ENCODE results near the gene CCR8.
"Not testable (repeated sequence)": the region's sequence is repeated elsewhere in the genome, so short reads cannot be mapped to it uniquely, and the experiment has no call there.

CCR8 gene

DNA sequence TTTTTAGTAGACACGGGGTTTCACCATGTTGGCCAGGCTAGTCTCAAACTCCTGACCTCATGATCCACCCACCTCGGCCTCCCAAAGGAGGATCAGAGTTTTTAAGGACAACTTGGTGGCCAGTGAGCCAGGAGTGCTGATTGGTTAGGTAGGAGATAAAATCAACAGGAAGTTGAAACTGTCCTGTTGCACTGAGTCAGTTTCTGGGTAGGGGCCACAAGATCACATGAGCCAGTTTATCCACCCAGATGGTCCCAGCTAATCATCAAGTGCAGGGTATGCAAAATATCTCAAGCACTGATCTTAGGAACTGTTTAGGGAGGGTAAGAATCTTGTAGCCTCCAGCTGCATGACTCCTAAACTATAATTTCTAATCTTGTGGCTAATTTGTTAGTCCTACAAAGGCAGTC, 7.9 kb upstream of the CCR8 start:
- not testable (repeated sequence) for H3K27me3 ChIP-seq (ENCODE audit: control insufficient read depth, insufficient read depth, low read length); H3K9ac ChIP-seq (ENCODE audit: low read length); H3K4me3 ChIP-seq (ENCODE audit: low read length); H3K4me1 ChIP-seq (ENCODE audit: control insufficient read depth, insufficient read depth, low read length); H3K36me3 ChIP-seq (ENCODE audit: control insufficient read depth, insufficient read depth, low read length); H3K27ac ChIP-seq (ENCODE audit: low read depth, low read length)

DNA sequence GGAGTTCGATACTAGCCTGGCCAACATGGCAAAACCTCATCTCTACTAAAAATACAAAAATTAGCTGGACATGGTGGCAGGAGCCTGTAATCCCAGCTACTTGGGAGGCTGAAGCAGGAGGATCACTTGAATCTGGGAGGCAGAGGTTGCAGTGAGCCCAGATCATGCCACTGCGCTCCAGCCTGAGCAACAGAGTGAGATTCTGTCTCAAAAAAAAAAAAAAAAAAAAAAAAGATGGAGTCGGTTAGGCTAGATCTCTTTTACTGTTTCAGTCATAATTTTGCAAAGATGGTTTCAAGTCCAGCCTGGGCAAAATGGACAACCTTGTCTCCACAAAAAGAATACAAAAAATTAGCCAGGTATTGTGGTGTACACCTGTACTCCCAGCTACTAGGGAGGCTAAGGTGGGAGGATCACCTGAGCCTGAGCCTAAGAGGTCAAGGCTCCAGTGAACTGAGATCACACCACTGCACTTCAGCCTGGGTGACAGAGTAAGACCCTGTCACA, 7.2 kb upstream of the CCR8 start:
- not testable (repeated sequence) for H3K9ac ChIP-seq (ENCODE audit: low read length); H3K4me3 ChIP-seq (ENCODE audit: low read length); H3K4me1 ChIP-seq (ENCODE audit: control insufficient read depth, insufficient read depth, low read length); H3K27ac ChIP-seq (ENCODE audit: low read depth, low read length); H3K36me3 ChIP-seq (ENCODE audit: control insufficient read depth, insufficient read depth, low read length); H3K27me3 ChIP-seq (ENCODE audit: control insufficient read depth, insufficient read depth, low read length)

DNA sequence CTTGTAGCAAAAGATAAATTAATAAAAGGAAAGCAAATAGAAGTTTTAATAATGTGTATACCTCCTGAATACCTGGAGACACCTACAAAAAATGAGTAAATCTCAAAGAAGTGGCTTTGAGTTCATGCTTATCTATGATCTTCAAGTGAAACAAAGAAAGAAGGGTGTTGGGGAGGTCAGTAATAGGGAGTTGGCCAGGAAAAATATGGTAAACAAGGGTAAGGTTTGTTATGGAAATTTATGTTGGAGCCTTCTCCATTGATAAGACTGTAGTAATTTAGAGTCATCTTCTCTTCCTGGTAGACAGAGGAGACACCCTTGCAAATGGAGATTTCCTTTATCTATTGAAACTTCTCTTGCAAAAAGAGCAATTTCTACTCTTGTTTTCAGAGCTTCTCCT, 6.6 kb upstream of the CCR8 start:
- Histone ChIP-seq H3K27ac (ENCODE audit: low read depth, low read length) (no peak overlapping the region), H3K4me3 (ENCODE audit: low read length) (no peak overlapping the region)

DNA sequence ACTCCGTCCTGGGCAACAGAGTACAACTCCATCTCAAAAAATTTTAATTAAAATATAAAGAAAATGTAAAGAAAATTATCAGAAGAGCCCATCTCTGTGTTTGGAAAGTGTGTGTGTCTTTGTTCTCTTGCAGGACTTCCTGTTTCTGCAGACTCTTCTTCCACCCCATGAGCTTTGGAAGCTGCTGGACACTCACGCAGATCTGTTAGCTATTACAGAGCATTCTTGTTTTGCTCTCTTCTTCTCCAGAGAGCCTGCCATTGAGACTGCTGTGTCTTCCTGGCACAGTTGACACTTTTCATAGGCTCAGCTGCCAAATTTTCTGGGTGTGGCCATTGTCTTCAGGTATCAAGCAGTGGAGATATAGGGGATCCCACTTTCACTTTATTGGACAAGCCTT, 6.0 kb upstream of the CCR8 start:
- Histone ChIP-seq H3K36me3 (ENCODE audit: control insufficient read depth, insufficient read depth, low read length) (no peaks in the 10 kb centered on the region), H3K27me3 (ENCODE audit: control insufficient read depth, insufficient read depth, low read length) (no peaks in the 10 kb centered on the region), H3K4me3 (ENCODE audit: low read length) (no peak overlapping the region), H3K27ac (ENCODE audit: low read depth, low read length) (no peak overlapping the region), H3K9ac (ENCODE audit: low read length) (no peak overlapping the region), H3K4me1 (ENCODE audit: control insufficient read depth, insufficient read depth, low read length) (no peaks in the 10 kb centered on the region)

More for the DNA sequence above, 6.6 kb upstream of the CCR8 start:
- no peak overlapping the region for H3K9ac ChIP-seq (ENCODE audit: low read length)
- no peaks in the 10 kb centered on the region for H3K27me3 ChIP-seq (ENCODE audit: control insufficient read depth, insufficient read depth, low read length)
- no peaks in the 10 kb centered on the region for H3K36me3 ChIP-seq (ENCODE audit: control insufficient read depth, insufficient read depth, low read length)
- H3K4me1 ChIP-seq (ENCODE audit: control insufficient read depth, insufficient read depth, low read length), result no peaks in the 10 kb centered on the region

DNA sequence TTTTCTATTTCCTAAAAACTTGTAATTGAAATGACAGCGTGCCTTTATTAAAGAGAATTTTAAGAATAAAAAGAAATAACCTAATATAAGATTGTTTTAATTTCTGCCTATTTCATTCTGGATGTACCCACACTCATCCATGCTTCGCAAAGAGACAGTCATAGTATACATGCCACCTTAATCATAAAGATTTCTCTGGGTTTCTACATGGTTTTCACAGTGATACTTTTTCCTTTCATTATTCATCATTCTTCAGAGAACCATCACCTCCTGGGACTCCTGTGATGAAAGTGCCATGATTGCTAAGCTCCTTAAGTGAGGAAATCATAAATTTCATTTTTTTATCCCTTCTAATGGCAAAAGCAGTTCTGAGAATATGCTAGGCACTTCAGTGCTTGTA, 4.3 kb upstream of the CCR8 start:
- Histone ChIP-seq H3K36me3 (ENCODE audit: control insufficient read depth, insufficient read depth, low read length) (no peaks in the 10 kb centered on the region), H3K9ac (ENCODE audit: low read length) (no peak overlapping the region), H3K27me3 (ENCODE audit: control insufficient read depth, insufficient read depth, low read length) (no peaks in the 10 kb centered on the region), H3K27ac (ENCODE audit: low read depth, low read length) (no peak overlapping the region), H3K4me3 (ENCODE audit: low read length) (no peak overlapping the region), H3K4me1 (ENCODE audit: control insufficient read depth, insufficient read depth, low read length) (no peaks in the 10 kb centered on the region)

DNA sequence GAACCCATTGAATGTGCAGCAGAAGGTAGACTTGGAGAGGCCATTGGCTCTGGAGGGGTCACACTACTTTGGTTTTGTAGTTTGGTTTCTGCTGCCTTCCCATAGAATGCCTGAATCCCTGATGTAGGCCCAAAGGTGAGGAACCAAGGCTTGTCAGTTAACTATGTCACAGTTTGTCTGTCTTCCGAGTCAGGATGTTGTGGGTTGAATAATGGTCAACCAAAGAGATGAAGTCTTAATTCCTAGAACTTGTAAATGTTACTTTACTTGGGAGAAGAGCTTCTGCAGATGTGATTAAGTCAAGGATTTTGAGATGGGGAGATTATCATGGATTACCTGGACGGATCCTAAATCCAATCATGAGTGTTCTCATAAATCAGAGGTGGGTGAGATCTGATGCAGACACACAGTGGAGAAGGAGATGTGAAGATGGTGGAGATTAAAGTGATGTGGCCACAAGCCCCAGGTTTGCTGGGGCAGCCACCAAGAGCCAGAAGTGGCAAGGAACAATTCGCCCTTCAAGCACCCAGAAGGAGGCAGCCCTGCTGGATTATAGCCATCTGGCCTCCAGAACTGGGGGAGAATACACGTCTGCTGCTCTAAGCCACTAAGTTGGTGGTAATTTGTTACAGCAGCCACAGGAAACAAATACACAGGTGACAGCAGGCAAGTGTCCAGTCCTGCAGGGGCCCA, 2.3 kb upstream of the CCR8 start:
- Histone ChIP-seq H3K27ac (ENCODE audit: low read depth, low read length) (no peak overlapping the region), H3K4me1 (ENCODE audit: control insufficient read depth, insufficient read depth, low read length) (no peaks in the 10 kb centered on the region), H3K27me3 (ENCODE audit: control insufficient read depth, insufficient read depth, low read length) (no peaks in the 10 kb centered on the region), H3K4me3 (ENCODE audit: low read length) (no peak overlapping the region), H3K9ac (ENCODE audit: low read length) (no peak overlapping the region), H3K36me3 (ENCODE audit: control insufficient read depth, insufficient read depth, low read length) (no peaks in the 10 kb centered on the region)

DNA sequence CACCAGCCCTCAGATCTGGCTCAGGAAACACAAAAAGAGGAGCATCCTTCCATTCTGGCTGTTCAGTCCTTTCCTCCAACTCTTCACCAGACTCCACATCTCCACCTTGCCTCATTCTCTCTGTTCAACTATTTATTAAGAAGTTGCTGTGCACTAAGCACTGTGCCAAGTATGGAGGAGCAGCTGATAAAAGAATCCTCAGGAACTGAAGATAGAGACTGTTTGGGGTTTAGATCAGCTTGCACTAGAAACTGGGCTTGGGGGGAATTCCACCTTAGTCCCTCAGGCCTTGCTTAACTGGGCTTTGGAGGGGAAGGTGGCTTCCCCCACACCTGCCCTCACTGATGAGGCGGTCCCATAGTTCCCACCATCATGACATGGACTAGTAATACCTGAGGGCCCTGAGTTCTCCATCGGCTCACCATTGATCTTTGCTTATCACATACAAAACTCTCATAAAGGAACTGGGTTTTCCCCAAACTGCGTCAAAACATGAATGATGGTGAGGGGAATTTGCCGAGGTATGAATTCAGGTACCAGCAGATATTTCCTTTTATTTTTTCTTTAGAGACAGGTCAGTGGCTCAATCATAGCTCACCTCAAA, 1.7 kb upstream of the CCR8 start:
- Histone ChIP-seq H3K27ac (ENCODE audit: low read depth, low read length) (no peak overlapping the region), H3K27me3 (ENCODE audit: control insufficient read depth, insufficient read depth, low read length) (no peaks in the 10 kb centered on the region), H3K4me1 (ENCODE audit: control insufficient read depth, insufficient read depth, low read length) (no peaks in the 10 kb centered on the region), H3K9ac (ENCODE audit: low read length) (no peak overlapping the region), H3K4me3 (ENCODE audit: low read length) (no peak overlapping the region), H3K36me3 (ENCODE audit: control insufficient read depth, insufficient read depth, low read length) (no peaks in the 10 kb centered on the region)

DNA sequence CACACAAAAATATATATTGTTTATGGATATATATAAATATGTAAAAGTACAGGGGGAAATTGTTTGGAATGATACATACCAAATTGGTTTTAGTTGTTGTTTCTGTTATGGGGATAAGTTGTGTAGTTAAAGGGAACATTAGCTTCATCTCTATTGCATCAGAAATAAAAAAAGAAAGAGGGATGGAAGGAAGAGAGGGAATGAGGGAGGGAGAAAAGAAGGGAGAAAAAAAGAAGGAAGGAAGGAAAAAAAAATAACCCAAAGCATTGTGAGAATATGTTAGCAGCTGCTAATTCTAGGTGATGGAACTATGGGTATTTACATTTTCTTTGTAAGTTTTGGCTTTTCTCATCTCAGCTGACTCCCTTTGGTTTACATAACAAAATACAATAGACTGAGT, 1.3 kb downstream of the CCR8 start:
- Histone ChIP-seq H3K27me3 (ENCODE audit: control insufficient read depth, insufficient read depth, low read length) (no peaks in the 10 kb centered on the region), H3K27ac (ENCODE audit: low read depth, low read length) (no peak overlapping the region), H3K36me3 (ENCODE audit: control insufficient read depth, insufficient read depth, low read length) (no peaks in the 10 kb centered on the region), H3K9ac (ENCODE audit: low read length) (no peak overlapping the region), H3K4me3 (ENCODE audit: low read length) (no peak overlapping the region), H3K4me1 (ENCODE audit: control insufficient read depth, insufficient read depth, low read length) (no peaks in the 10 kb centered on the region)

DNA sequence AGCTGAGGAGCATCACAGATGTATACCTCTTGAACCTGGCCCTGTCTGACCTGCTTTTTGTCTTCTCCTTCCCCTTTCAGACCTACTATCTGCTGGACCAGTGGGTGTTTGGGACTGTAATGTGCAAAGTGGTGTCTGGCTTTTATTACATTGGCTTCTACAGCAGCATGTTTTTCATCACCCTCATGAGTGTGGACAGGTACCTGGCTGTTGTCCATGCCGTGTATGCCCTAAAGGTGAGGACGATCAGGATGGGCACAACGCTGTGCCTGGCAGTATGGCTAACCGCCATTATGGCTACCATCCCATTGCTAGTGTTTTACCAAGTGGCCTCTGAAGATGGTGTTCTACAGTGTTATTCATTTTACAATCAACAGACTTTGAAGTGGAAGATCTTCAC, 3.0 kb downstream of the CCR8 start:
- no peaks in the 10 kb centered on the region for H3K27me3 ChIP-seq (ENCODE audit: control insufficient read depth, insufficient read depth, low read length)
- no peak overlapping the region for H3K4me3 ChIP-seq (ENCODE audit: low read length)
- H3K9ac ChIP-seq (ENCODE audit: low read length), result no peak overlapping the region
- no peaks in the 10 kb centered on the region for H3K4me1 ChIP-seq (ENCODE audit: control insufficient read depth, insufficient read depth, low read length)
- H3K36me3 ChIP-seq (ENCODE audit: control insufficient read depth, insufficient read depth, low read length), result no peaks in the 10 kb centered on the region
- H3K27ac ChIP-seq (ENCODE audit: low read depth, low read length), result no peak overlapping the region

DNA sequence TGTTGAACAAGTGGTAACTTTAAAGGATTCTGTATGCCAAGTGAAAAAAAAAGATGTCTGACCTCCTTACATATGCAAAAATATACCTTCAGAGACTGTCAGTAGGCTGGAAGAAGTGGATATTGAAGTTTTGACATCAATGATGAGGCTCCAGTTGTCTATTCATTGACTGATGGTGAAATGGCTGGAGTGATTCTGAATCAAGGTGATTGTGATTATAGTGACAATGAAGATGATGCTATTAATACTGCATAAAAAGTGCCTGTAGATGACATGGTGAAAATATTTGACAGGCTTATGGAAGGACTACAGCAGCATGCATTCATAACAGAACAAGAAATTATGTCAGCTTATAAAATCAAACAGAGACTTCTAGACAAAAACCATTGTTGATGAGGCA, 4.1 kb downstream of the CCR8 start:
- H3K4me3 ChIP-seq (ENCODE audit: low read length), result no peak overlapping the region
- no peak overlapping the region for H3K27ac ChIP-seq (ENCODE audit: low read depth, low read length)
- no peak overlapping the region for H3K9ac ChIP-seq (ENCODE audit: low read length)
- no peaks in the 10 kb centered on the region for H3K4me1 ChIP-seq (ENCODE audit: control insufficient read depth, insufficient read depth, low read length)
- H3K36me3 ChIP-seq (ENCODE audit: control insufficient read depth, insufficient read depth, low read length), result no peaks in the 10 kb centered on the region
- no peaks in the 10 kb centered on the region for H3K27me3 ChIP-seq (ENCODE audit: control insufficient read depth, insufficient read depth, low read length)

DNA sequence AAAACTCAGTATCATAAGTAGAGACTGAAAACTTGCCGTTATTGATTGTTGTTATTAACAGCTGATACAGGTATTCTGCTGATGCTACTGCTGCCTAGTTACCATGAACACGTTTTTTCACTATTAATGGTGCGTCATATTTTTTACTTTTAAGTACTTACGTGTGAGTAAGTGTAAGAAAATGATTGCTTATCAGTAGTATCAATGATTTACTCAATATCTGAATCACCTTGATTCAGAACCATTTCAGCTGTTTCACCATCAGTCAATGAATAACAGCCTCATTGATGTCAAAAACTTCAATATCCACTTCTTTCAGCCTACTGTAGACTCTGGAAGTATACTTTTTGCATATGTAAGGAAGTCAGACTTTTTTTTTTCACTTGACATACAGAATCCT, 4.7 kb downstream of the CCR8 start:
- no peaks in the 10 kb centered on the region for H3K4me1 ChIP-seq (ENCODE audit: control insufficient read depth, insufficient read depth, low read length)
- H3K27me3 ChIP-seq (ENCODE audit: control insufficient read depth, insufficient read depth, low read length), result no peaks in the 10 kb centered on the region
- H3K36me3 ChIP-seq (ENCODE audit: control insufficient read depth, insufficient read depth, low read length), result no peaks in the 10 kb centered on the region
- H3K4me3 ChIP-seq (ENCODE audit: low read length), result no peak overlapping the region
- H3K27ac ChIP-seq (ENCODE audit: low read depth, low read length), result no peak overlapping the region
- H3K9ac ChIP-seq (ENCODE audit: low read length), result no peak overlapping the region

DNA sequence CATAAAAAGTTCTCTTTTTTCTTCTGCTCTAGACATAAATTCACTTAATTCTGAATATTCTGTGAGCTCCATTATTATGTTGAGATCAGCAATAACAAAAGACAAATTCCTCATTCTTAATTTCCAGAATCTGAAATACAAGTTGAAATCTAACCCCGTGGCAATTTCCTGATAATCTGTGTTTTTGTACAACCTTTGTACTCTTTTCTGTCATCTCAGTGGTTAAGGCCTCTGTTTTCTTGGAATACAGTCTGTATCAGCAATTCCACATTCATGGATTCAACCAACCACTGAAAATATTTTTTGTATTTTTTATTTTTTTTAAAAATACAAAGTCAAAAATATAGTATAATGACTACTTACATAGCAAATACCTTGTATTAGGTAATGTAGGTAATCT, 8.7 kb downstream of the CCR8 start:
- no peaks in the 10 kb centered on the region for H3K36me3 ChIP-seq (ENCODE audit: control insufficient read depth, insufficient read depth, low read length)
- no peaks in the 10 kb centered on the region for H3K4me1 ChIP-seq (ENCODE audit: control insufficient read depth, insufficient read depth, low read length)
- no peaks in the 10 kb centered on the region for H3K27me3 ChIP-seq (ENCODE audit: control insufficient read depth, insufficient read depth, low read length)
- H3K9ac ChIP-seq (ENCODE audit: low read length), result no peak overlapping the region
- no peak overlapping the region for H3K4me3 ChIP-seq (ENCODE audit: low read length)
- no peak overlapping the region for H3K27ac ChIP-seq (ENCODE audit: low read depth, low read length)

DNA sequence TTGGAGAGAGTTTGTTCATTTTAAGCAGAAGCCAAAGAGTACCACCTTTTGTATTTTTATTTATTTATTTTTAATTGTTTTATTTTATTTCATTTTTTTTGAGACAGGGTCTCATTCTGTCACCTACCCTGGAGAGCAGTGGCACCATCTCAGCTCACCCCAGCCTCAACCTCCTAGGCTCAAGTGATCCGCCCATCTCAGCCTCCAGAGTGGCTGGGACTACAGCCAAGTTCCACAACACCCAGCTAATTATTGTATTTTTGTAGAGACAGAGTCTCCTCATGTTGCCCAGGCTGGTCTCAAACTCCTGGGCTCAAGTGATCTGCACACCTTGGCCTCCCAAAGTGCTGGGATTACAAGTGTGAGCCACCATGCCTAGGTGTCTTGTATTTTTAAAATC, 9.6 kb downstream of the CCR8 start:
- no peak overlapping the region for H3K4me3 ChIP-seq (ENCODE audit: low read length)
- no peaks in the 10 kb centered on the region for H3K36me3 ChIP-seq (ENCODE audit: control insufficient read depth, insufficient read depth, low read length)
- no peak overlapping the region for H3K27ac ChIP-seq (ENCODE audit: low read depth, low read length)
- no peaks in the 10 kb centered on the region for H3K4me1 ChIP-seq (ENCODE audit: control insufficient read depth, insufficient read depth, low read length)
- H3K27me3 ChIP-seq (ENCODE audit: control insufficient read depth, insufficient read depth, low read length), result no peaks in the 10 kb centered on the region
- no peak overlapping the region for H3K9ac ChIP-seq (ENCODE audit: low read length)
